Aorta (tissue), 5 donors: ENCODE data around the gene MPPED1. TPM values are rescaled to one million over a fixed set of nuclear protein-coding genes. Genes with fewer than 3 reads are reported as not detected.
A peak's percentile ranks its signal among the peaks of the same experiment; 100 is the strongest.

Experiments
- ATAC-seq: fragments of 200-7000 bp; cut with Tn5 transposase; one replicate; pipeline ENCODE4 v1.9.1; 2022; ENCODE audit warnings: moderate library complexity; ENCODE audit not compliant: low FRiP score
- DNase-seq, 2 donors: peaks; one replicate each; pipeline ENCODE4 v3.0.0-alpha.2; 2020
- H3K27ac ChIP-seq, 2 donors: one replicate each; pipeline ENCODE4 v1.5.1; 2013; ENCODE audit warnings: low read length in 2 of 2, mild to moderate bottlenecking in 2 of 2, moderate library complexity in 2 of 2, control low read depth in 1 of 2, inconsistent platforms in 1 of 2, low read depth in 1 of 2
- H3K27me3 ChIP-seq, 2 donors: one replicate each; pipeline ENCODE4 v1.6.1; 2013; ENCODE audit warnings: control low read depth in 1 of 2, low read length in 1 of 2, mild to moderate bottlenecking in 1 of 2, moderate library complexity in 1 of 2; ENCODE audit not compliant: insufficient read depth in 2 of 2, control insufficient read depth in 1 of 2
- H3K36me3 ChIP-seq, 2 donors: one replicate each; pipeline ENCODE4 v1.6.1; 2013; ENCODE audit warnings: control low read depth in 1 of 2, low read length in 1 of 2, mild to moderate bottlenecking in 1 of 2; ENCODE audit not compliant: insufficient read depth in 2 of 2, control insufficient read depth in 1 of 2
- H3K4me1 ChIP-seq, 2 donors: one replicate each; pipeline ENCODE4 v1.6.1; 2013; ENCODE audit warnings: low read length in 2 of 2, control low read depth in 1 of 2, mild to moderate bottlenecking in 1 of 2, moderate library complexity in 1 of 2; ENCODE audit not compliant: insufficient read depth in 2 of 2, control insufficient read depth in 1 of 2
- H3K4me3 ChIP-seq, 2 donors: one replicate each; pipeline ENCODE4 v1.5.1; 2013; ENCODE audit warnings: low read length in 2 of 2, control low read depth in 1 of 2, mild to moderate bottlenecking in 1 of 2
- H3K9me3 ChIP-seq: one replicate; pipeline ENCODE4 v1.6.1; 2013; ENCODE audit warnings: mild to moderate bottlenecking, low read length; ENCODE audit not compliant: control insufficient read depth
- WGBS, 2 donors: extraction: QIAGEN DNeasy Blood & Tissue Kit; methylation state at CpG; one replicate each; pipeline ENCODE4 v1.1.7; 2013; 5-methylcytosine and 5-hydroxymethylcytosine counted together
- intact Hi-C, 2 donors: fragments of 100-400 bp; cut with DNase I; formaldehyde crosslinking; loops; one replicate each; pipeline versions ENCODE4 v1.14.2 to v1.15.0; 2022
- polyA plus RNA-seq, 2 donors: library from polyadenylated mRNA; stranded (reverse); fragments of 200-250 nt; gene quantifications; one replicate each; pipeline ENCODE4 v1.2.3, GENCODE V29; 2013
- total RNA-seq, 2 donors: library from RNA; stranded (reverse); fragmentation: NEBNext Ultra II Directional; extraction: Animal tissue kit (Norgen Biotek cat#: 25700); gene quantifications; one replicate each; pipeline ENCODE4 v1.2.1, GENCODE V29; 2021
- donor health status: healthy with polysubstance abuse.
- donor health status: Bipolar disorder and iron deficiency.
- donor health status: DM: no; HTN: no; CAD: no.
- donor health status: DM: no; HTN: no; CAD: no.
- donor health status: DM: yes; HTN: yes; CAD: no.

MPPED1 gene
- total and polyA plus RNA-seq, 4 donors, result not detected

GRCh38 chr22:43514476-43515157, 102.8 kb downstream of the MPPED1 start:
- H3K27me3 ChIP-seq, result no peaks in the 10 kb centered on the region
- no peaks in the 10 kb centered on the region for H3K9me3 ChIP-seq
- DNase-seq (no peak), ATAC-seq (no peak)
- H3K4me1 ChIP-seq, result no peaks in the 10 kb centered on the region
- 71 to 78% methylated on average over 31 of the region's 31 CpGs for WGBS, 2 donors
- no peaks in the 10 kb centered on the region for H3K36me3 ChIP-seq
- H3K27ac ChIP-seq, result no peak overlapping the region
- intact Hi-C loops, result no loop called here
- no peak overlapping the region for H3K4me3 ChIP-seq

- no peak for ATAC-seq
- H3K4me1 ChIP-seq, result no peaks in the 10 kb centered on the region
- H3K4me3 ChIP-seq, result no peak overlapping the region
- H3K27ac ChIP-seq, result no peak overlapping the region
- H3K9me3 ChIP-seq, result no peaks in the 10 kb centered on the region
- H3K36me3 ChIP-seq, result no peaks in the 10 kb centered on the region
- WGBS, 2 donors, result 87 to 92% methylated on average over 8 of the region's 8 CpGs
- no peaks in the 10 kb centered on the region for H3K27me3 ChIP-seq
- intact Hi-C loops, result no loop called here
- no peak for DNase-seq
These were observed 103.6 kb downstream of the MPPED1 start for GRCh38 chr22:43515411-43515810.

- H3K36me3 ChIP-seq, result no peaks in the 10 kb centered on the region
- ATAC-seq (peak; percentile 19), DNase-seq (no peak)
- H3K27me3 ChIP-seq, result no peaks in the 10 kb centered on the region
- no peak overlapping the region for H3K27ac ChIP-seq
- no peaks in the 10 kb centered on the region for H3K4me1 ChIP-seq
- intact Hi-C loops, result no loop called here
- H3K9me3 ChIP-seq, result no peaks in the 10 kb centered on the region
- 52 to 64% methylated on average over 13 of the region's 13 CpGs for WGBS, 2 donors
- no peak overlapping the region for H3K4me3 ChIP-seq
These were observed 104.1 kb downstream of the MPPED1 start for GRCh38 chr22:43515902-43516301.

GRCh38 chr22:43516386-43516785, 104.6 kb downstream of the MPPED1 start:
- no peak overlapping the region for H3K27ac ChIP-seq
- DNase-seq (no peak), ATAC-seq (no peak)
- no peaks in the 10 kb centered on the region for H3K4me1 ChIP-seq
- no peaks in the 10 kb centered on the region for H3K27me3 ChIP-seq
- 76 to 80% methylated on average over 14 of the region's 14 CpGs for WGBS, 2 donors
- no peaks in the 10 kb centered on the region for H3K9me3 ChIP-seq
- H3K36me3 ChIP-seq, result no peaks in the 10 kb centered on the region
- intact Hi-C loops, result no loop called here
- no peak overlapping the region for H3K4me3 ChIP-seq

- H3K36me3 ChIP-seq, result no peaks in the 10 kb centered on the region
- H3K4me1 ChIP-seq, result no peaks in the 10 kb centered on the region
- ATAC-seq, result peak; percentile 44
- DNase-seq, result no peak
- WGBS, 2 donors, result 75 to 80% methylated on average over 14 of the region's 14 CpGs
- no peak overlapping the region for H3K4me3 ChIP-seq
- intact Hi-C loops, result no loop called here
- H3K9me3 ChIP-seq, result no peaks in the 10 kb centered on the region
- no peaks in the 10 kb centered on the region for H3K27me3 ChIP-seq
- no peak overlapping the region for H3K27ac ChIP-seq
These were observed 105.3 kb downstream of the MPPED1 start for GRCh38 chr22:43516996-43517635.

GRCh38 chr22:43520632-43521039, 108.8 kb downstream of the MPPED1 start:
- no peak for DNase-seq
- Histone ChIP-seq H3K4me1 (no peaks in the 10 kb centered on the region), H3K36me3 (no peaks in the 10 kb centered on the region), H3K4me3 (no peak overlapping the region), H3K9me3 (no peaks in the 10 kb centered on the region), H3K27me3 (no peaks in the 10 kb centered on the region), H3K27ac (no peak overlapping the region)
- intact Hi-C loops, result no loop called here
- ATAC-seq, result no peak
- WGBS, 2 donors, result 53 to 75% methylated on average over 2 of the region's 2 CpGs

GRCh38 chr22:43521716-43522115, 109.9 kb downstream of the MPPED1 start:
- Histone ChIP-seq H3K27me3 (no peaks in the 10 kb centered on the region), H3K4me1 (no peaks in the 10 kb centered on the region), H3K9me3 (no peaks in the 10 kb centered on the region), H3K27ac (no peak overlapping the region), H3K4me3 (no peak overlapping the region), H3K36me3 (no peaks in the 10 kb centered on the region)
- intact Hi-C loops, result no loop called here
- no peak for ATAC-seq
- DNase-seq, result peak in 1 of 2 donors; percentile 17
- 76 to 83% methylated on average over 6 of the region's 6 CpGs for WGBS, 2 donors

- no peaks in the 10 kb centered on the region for H3K27me3 ChIP-seq
These were observed 114.4 kb downstream of the MPPED1 start for GRCh38 chr22:43526117-43526655.

GRCh38 chr22:43526946-43527345, 115.1 kb downstream of the MPPED1 start:
- Histone ChIP-seq H3K36me3 (no peaks in the 10 kb centered on the region), H3K4me1 (no peaks in the 10 kb centered on the region), H3K27me3 (no peaks in the 10 kb centered on the region), H3K9me3 (no peaks in the 10 kb centered on the region), H3K27ac (no peak overlapping the region), H3K4me3 (no peak overlapping the region)
- WGBS, 2 donors, result 85 to 88% methylated on average over 5 of the region's 5 CpGs
- intact Hi-C loops, result no loop called here
- ATAC-seq (no peak), DNase-seq (peak in 1 of 2 donors; percentile 57)

More at GRCh38 chr22:43526117-43526655, 114.4 kb downstream of the MPPED1 start:
- DNase-seq (peak in 1 of 2 donors; percentile 59), ATAC-seq (no peak)
- H3K4me1 ChIP-seq, result no peaks in the 10 kb centered on the region
- H3K9me3 ChIP-seq, result no peaks in the 10 kb centered on the region
- 77 to 80% methylated on average over 7 of the region's 7 CpGs for WGBS, 2 donors
- no peak overlapping the region for H3K27ac ChIP-seq
- H3K4me3 ChIP-seq, result no peak overlapping the region
- intact Hi-C loops, result no loop called here
- H3K36me3 ChIP-seq, result no peaks in the 10 kb centered on the region
